C4-2B (cell line): ENCODE results near the gene FAM177B.

Source experiments
- H3K27ac ChIP-seq: fragments of 450-650 bp; 2 replicates; pipeline ENCODE4 v1.5.1; 2017
- CTCF ChIP-seq: fragments of 450-650 bp; conservative IDR thresholded peaks from 2 replicates; pipeline ENCODE4 v1.5.1; 2017; ENCODE audit warnings: mild to moderate bottlenecking
- ZFX ChIP-seq: fragments of 450-650 bp; IDR thresholded peaks from 2 replicates; pipeline ENCODE4 v1.6.1; 2017

Gene FAM177B

GRCh38 chr1:222736972-222737371, at the start of gene FAM177B:
Gene FAM177B, plus strand, starts transcription at chr1:222737202. Its CDS starts 9,344 bp downstream, at chr1:222746546.
- TF ChIP-seq CTCF (no peak), ZFX (no peak)
- peak within 1 kb of the TSS; percentile 70 for H3K27ac ChIP-seq

GRCh38 chr1:222691016-222691415, 46.0 kb upstream of the FAM177B start:
- no peak overlapping the region for H3K27ac ChIP-seq
- no peak for TF ChIP-seq ZFX
- no peak for TF ChIP-seq CTCF

- H3K27ac ChIP-seq = peak overlapping the region; percentile 91
- TF ChIP-seq ZFX = no peak
- TF ChIP-seq CTCF = no peak
Observed at GRCh38 chr1:222694927-222695326, 42.1 kb upstream of the FAM177B start.

GRCh38 chr1:222696741-222697140, 40.3 kb upstream of the FAM177B start:
- H3K27ac ChIP-seq = no peak overlapping the region; the same call in 1 of the 2 replicates
- TF ChIP-seq ZFX = no peak
- TF ChIP-seq CTCF = no peak

- no peak for TF ChIP-seq CTCF
- TF ChIP-seq ZFX = no peak
- H3K27ac ChIP-seq = no peak overlapping the region; the same call in 1 of the 2 replicates
Observed at GRCh38 chr1:222697203-222697602, 39.8 kb upstream of the FAM177B start.

GRCh38 chr1:222697826-222698225, 39.2 kb upstream of the FAM177B start:
- no peak for TF ChIP-seq ZFX
- no peak for TF ChIP-seq CTCF
- no peak overlapping the region for H3K27ac ChIP-seq

- no peak for TF ChIP-seq ZFX
- H3K27ac ChIP-seq = no peak overlapping the region
Observed at GRCh38 chr1:222702210-222702609, 34.8 kb upstream of the FAM177B start.

- TF ChIP-seq CTCF = no peak
- no peak for TF ChIP-seq ZFX
- H3K27ac ChIP-seq = no peak overlapping the region
Observed at GRCh38 chr1:222704260-222704659, 32.7 kb upstream of the FAM177B start.
